ENCODE results near the gene RAB5IF. TPM values are rescaled to one million over a fixed set of nuclear protein-coding genes. Genes with fewer than 3 reads are reported as not detected.

Gene RAB5IF
- total and polyA plus RNA-seq, 2 of the 13 experiments (the other 11 are each of a cell fraction or from before 2014, with no cell fraction given) = 261 to 305 TPM

DNA sequence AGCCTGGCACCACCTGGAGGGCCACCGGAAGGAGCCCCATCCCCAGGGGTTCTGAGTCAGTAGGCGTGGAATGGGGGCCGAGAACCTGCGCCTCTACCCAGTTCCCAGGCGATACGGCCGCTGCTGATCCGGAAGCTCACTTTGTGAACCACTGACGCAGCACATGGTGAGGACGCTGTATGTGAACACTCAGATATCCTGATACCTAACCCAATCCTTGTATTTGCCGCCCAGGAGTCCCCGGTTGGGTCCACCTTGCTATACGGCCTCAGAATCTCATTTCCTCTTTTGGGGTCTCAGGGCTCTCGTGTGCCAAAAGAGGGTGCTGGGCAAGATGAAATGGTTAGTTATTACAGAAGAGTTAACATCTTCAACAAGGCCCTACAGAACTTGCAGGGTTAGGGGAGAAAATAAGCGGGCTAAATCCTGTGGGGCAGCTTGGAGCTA lies 604 bp upstream of the RAB5IF start (continued):
- TF ChIP-seq TFDP1 (CRISPR knock-in tag; IDR thresholded peaks at IDR 0.05; ENCODE audit: borderline replicate concordance) (no peak), ZNF383 (CRISPR knock-in tag; IDR thresholded peaks at IDR 0.05; ENCODE audit: borderline replicate concordance) (0 out of 2 replicates have a peak, but pooled peaks have one; percentile 33), DMTF1 (CRISPR knock-in tag; IDR thresholded peaks at IDR 0.05) (0 out of 2 replicates have a peak, but pooled peaks have one; percentile 58), ZNF720 (CRISPR knock-in tag; IDR thresholded peaks at IDR 0.05) (0 out of 2 replicates have a peak, but pooled peaks have one; percentile 37), SIX1 (CRISPR knock-in tag; IDR thresholded peaks at IDR 0.05; ENCODE audit: borderline replicate concordance) (0 out of 2 replicates have a peak, but pooled peaks have one; percentile 5), ZNF468 (CRISPR knock-in tag; IDR thresholded peaks at IDR 0.05) (0 out of 2 replicates have a peak, but pooled peaks have one; percentile 72), ZNF543 (CRISPR knock-in tag; IDR thresholded peaks at IDR 0.05) (peak; percentile 80; the same call in 1 of the 2 replicates), NFIB (CRISPR knock-in tag; IDR thresholded peaks at IDR 0.05; ENCODE audit: borderline replicate concordance) (0 out of 2 replicates have a peak, but pooled peaks have one; percentile 84), ZNF784 (CRISPR knock-in tag; IDR thresholded peaks at IDR 0.05; ENCODE audit: borderline replicate concordance) (no peak), GFI1 (CRISPR knock-in tag; IDR thresholded peaks at IDR 0.05; ENCODE audit: borderline replicate concordance) (no peak), ZNF572 (CRISPR knock-in tag; IDR thresholded peaks at IDR 0.05) (0 out of 2 replicates have a peak, but pooled peaks have one; percentile 44), TMF1 (CRISPR knock-in tag; IDR thresholded peaks at IDR 0.05; ENCODE audit: low read depth) (no peak), ZNF678 (CRISPR knock-in tag; IDR thresholded peaks at IDR 0.05) (0 out of 2 replicates have a peak, but pooled peaks have one; percentile 63), U2AF2 (IDR thresholded peaks at IDR 0.05; ENCODE audit: low read depth, low read length) (0 out of 2 replicates have a peak, but pooled peaks have one; percentile 38), RFX3 (CRISPR knock-in tag; IDR thresholded peaks at IDR 0.05) (no peak), ZNF251 (CRISPR knock-in tag; IDR thresholded peaks at IDR 0.05) (0 out of 2 replicates have a peak, but pooled peaks have one; percentile 96), ZNF367 (CRISPR knock-in tag; IDR thresholded peaks at IDR 0.05; ENCODE audit: borderline replicate concordance) (peak; percentile 93), TRIM24 (CRISPR knock-in tag; IDR thresholded peaks at IDR 0.05) (peak; percentile 65; the same call in 1 of the 2 replicates), FOSL1 (CRISPR knock-in tag; IDR thresholded peaks at IDR 0.05; ENCODE audit: borderline replicate concordance) (no peak), ZNF180 (CRISPR knock-in tag; IDR thresholded peaks at IDR 0.05; ENCODE audit: borderline replicate concordance, low read depth) (no peak)
- TF ChIP-seq, protein P1, sequence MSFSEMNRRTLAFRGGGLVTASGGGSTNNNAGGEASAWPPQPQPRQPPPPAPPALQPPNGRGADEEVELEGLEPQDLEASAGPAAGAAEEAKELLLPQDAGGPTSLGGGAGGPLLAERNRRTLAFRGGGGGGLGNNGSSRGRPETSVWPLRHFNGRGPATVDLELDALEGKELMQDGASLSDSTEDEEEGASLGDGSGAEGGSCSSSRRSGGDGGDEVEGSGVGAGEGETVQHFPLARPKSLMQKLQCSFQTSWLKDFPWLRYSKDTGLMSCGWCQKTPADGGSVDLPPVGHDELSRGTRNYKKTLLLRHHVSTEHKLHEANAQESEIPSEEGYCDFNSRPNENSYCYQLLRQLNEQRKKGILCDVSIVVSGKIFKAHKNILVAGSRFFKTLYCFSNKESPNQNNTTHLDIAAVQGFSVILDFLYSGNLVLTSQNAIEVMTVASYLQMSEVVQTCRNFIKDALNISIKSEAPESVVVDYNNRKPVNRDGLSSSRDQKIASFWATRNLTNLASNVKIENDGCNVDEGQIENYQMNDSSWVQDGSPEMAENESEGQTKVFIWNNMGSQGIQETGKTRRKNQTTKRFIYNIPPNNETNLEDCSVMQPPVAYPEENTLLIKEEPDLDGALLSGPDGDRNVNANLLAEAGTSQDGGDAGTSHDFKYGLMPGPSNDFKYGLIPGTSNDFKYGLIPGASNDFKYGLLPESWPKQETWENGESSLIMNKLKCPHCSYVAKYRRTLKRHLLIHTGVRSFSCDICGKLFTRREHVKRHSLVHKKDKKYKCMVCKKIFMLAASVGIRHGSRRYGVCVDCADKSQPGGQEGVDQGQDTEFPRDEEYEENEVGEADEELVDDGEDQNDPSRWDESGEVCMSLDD (CRISPR knock-in tag; IDR thresholded peaks at IDR 0.05; ENCODE audit: borderline replicate concordance) = peak; percentile 48; the same call in 1 of the 2 replicates
- TF ChIP-seq, protein P2, sequence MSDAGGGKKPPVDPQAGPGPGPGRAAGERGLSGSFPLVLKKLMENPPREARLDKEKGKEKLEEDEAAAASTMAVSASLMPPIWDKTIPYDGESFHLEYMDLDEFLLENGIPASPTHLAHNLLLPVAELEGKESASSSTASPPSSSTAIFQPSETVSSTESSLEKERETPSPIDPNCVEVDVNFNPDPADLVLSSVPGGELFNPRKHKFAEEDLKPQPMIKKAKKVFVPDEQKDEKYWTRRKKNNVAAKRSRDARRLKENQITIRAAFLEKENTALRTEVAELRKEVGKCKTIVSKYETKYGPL (CRISPR knock-in tag; IDR thresholded peaks at IDR 0.05) = 0 out of 2 replicates have a peak, but pooled peaks have one; percentile 38

Measured in HepG2 (cell line).